HG03175 (cell line): ENCODE data around the gene IL1RAPL1.

Experiments used
- ATAC-seq: cut with Tn5 transposase; IDR thresholded peaks from one replicate; pipeline ENCODE4 v1.9.1; 2021; ENCODE audit warnings: mild to moderate bottlenecking, moderate library complexity; ENCODE audit not compliant: unreplicated experiment

IL1RAPL1 gene

DNA sequence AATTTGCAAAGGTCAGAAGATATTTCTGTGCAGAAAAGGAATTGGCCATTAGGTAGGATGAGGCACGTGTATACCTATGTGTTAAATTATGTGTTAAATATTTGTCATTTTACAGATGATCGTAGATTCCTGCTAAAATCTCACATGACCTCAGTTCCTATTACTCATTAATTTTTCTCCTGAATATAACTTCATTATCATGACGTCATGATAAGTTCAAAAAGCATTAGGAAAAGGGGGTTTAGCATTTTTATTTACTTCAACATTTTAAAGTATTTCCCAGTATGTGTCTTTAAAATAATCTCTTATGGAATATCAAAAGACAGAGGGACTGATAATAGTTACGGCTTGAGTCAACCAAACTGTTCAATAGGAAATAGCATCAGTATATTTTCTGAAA lies 372.8 kb downstream of the IL1RAPL1 start:
- ATAC-seq, result no peak

DNA sequence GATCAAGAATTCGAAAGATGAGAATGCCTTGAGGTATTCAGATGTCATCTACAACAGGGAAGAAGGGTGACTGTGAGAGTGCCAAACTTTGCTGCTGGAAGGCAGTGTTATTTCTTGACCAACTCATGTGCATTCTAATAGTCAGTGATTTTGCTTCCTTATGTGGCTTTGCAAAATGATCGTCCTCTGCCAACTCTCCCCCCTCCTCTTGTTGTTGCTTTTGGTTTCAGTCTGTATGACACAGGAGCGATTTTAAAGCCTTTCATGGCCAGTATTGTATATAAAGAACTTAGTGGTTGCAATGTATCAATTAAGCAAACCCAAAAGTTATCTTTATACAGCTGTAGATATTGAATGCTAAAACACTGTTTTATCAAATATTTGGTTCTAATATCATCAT lies 379.1 kb downstream of the IL1RAPL1 start:
- no peak for ATAC-seq

DNA sequence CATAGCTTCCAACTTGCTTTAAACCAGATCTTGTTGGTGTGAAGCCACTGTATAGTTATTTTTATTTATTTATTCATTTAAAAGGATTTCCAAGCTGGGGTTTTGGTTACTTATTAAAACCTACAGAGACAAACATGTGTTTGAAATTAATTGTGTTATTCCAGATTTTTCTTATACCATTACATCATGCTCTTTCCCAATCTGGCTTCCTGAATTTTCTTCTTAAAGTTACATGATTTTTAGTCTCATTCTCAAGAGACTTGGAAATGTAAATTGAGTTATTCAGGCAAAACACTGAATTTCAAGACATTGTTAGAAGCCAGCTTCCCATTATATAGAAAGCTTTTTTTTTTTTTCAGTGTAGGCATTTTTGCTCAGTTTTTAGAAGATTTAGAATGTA lies 381.9 kb downstream of the IL1RAPL1 start:
- no peak for ATAC-seq

DNA sequence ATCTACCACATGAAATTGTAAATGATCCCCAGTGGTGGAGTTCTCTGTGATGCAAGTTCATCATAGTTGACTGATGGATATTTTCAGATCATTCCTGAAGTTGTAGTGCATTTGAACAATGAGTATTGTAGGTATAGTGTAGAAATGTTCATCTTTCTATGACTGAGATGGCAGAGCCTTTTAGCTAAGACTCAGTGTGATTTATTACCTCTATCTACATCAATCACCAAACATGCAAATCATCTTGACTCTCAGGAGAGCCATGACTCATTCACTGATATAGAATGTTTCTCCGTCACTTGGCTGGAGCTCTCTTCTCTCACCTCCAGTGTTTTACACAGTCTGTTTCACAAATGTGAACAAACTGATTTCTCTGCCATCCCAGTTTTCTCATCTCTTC lies 392.6 kb downstream of the IL1RAPL1 start:
- no peak for ATAC-seq

DNA sequence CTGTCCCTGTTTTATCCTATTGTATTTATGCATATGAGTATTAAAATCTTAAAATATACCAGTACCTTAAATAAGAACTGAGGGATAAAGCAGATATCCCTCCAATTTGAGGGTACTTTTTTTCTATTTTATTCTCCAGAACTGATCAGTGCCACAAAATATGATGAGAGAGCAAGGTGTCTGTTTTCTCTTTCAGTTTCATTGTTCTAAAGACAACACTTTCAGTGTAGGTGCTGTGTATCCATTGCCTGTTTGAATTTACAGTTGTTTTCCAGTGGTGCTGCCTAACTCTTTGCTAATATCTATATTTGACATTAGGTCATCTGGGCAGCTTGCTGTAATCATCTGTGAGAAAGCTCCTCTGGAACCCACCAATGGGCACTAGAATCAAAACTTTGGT lies 394.7 kb downstream of the IL1RAPL1 start:
- ATAC-seq, result no peak

DNA sequence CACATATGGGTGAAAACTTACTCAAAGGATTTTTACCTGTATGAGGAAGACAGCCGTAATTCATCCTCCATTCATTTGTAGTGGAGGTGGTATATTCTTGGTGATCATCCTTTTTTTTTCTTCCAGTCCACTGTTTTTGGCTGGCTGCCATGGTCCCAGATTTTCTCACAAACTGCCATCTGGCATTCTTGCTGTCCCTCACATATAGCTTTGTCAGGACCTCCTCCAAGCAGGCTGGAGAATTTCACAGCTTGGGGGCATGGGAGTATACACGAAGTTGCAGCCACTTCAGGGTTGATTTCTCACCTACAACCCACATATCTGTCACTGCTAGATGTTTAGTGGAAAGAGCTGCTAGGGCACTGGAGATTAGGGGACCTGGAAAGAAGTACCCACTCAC lies 401.0 kb downstream of the IL1RAPL1 start:
- no peak for ATAC-seq

DNA sequence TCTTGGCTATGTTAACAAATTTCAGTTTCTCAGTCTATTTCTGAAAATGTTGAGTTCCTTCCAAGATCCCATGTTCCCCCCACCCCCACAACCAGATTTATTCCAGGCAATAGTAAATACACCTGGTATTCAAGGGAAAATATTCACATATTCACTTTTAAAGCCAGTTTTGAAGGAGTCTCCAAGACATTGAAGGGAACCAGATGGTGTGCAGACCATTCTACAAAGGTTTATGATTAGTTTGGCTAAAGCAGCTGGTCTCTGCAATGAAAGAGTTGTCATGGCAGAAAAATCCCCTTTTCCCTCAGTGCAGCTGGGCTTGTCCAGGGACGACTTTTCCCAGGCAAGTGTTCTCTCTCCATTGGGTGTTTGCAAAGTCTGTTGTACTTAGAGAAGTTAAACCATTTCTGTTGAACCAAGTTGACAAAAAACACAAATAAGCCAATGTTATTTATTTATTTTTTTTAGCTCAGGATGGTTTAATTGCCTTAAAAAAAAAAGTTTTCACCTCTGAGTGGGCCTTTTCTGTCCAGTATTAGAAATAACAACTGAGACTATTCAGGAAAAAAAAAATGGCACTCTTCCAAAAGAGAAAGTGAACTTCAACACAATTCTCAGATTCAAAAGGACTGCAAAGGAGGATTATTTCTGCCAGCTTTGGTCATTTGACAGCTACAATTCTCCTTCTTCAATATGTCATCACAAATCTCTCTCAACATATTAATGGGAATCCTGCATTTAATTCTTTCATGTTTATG lies 410.6 kb downstream of the IL1RAPL1 start:
- ATAC-seq, result no peak

DNA sequence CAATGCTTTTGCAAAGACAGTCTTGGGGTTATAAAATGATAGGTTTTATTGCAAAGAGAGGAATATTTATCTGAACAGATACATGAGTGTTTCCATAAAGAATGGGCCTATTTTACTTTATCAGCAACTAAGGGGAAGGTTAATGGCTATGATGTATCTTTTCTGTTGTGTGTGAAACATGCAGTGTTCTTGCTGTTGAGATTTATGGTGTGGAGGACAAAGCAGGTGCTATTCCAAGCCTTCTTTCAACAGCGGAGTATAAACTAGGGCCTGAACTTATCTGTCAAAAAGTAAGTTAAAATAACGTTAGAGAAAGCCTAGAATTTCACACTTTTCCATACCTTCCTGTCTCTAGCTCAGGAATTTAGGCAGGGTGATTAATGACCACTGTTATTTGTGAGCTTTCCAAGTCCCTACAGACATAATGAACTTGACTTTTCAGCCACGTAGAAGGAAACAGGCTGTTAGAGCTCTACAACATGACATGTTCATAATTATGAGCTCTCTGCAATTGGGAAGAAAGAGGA lies 411.4 kb downstream of the IL1RAPL1 start:
- ATAC-seq, result no peak

DNA sequence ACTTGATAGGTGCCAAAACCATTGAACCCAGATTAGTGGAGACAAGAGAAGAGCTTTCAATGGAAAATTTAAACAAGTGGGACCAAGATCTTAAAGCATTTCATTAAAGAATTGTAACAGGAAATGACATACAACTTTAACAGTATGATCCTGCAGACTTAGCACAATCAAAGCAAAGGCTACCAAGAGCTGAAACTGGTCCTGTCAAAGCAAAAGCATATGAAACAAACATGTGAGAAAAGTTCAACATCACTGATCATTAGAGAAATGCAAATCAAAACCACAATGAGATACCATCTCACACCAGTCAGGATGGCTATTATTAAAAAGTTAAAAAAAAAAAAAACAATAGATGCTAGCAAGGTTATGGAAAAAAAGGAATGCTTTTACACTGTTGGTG lies 425.6 kb downstream of the IL1RAPL1 start:
- ATAC-seq, result no peak

DNA sequence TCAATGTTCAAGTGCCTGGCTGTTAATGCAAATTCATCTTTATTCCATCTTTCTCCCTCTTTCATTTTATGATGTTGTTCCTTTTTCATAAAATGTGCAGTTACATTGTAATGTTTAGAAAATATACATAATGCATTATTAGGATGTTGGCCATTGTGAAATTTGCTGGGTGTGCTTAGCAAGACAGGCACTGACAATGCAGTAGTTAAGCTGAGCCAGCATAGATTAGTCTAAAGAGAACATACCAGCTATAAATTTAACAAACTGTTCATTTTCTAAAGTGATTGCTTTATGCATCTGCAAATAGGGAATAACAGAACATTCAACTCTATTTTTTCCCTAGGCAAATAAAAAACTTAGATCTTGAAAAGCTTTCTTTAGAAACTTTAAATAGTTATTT lies 436.0 kb downstream of the IL1RAPL1 start:
- ATAC-seq, result no peak

DNA sequence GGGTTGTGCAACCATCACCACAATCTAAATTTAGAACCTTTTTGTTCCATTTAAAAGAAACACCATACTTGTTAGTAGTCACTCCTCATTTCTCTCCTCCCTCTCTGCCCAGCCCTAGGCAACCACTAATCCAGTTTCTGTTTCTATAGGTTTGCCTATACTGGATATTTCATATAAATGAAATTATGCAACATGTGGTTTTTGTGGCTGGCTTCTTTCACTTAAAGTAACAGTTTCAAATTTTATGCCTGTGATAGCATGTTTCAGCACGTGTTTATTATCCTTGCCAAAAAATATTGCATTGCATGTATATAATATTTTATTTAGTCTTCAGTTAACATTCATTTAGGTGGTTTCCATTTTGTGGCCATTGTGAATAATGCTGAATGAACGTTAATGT lies 437.6 kb downstream of the IL1RAPL1 start:
- ATAC-seq, result no peak

DNA sequence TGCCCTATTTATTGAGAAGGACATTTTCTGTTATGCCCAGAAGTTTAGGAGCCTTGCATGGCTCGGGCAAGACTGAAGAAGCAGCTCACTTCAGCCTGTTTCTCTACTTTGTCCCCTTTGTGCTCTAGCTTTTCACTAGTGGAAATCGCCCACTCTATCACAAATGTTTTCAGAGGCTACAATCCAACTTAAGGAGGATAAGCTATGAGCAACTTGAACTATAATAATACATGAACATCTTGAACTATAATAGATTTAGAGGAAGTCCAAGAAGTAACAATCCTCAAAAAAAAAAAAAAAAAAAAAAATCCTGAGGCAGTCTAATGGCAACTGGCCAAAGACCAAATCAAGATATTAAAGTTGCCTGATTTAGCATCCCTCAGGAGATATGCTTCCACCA lies 452.3 kb downstream of the IL1RAPL1 start:
- no peak for ATAC-seq

DNA sequence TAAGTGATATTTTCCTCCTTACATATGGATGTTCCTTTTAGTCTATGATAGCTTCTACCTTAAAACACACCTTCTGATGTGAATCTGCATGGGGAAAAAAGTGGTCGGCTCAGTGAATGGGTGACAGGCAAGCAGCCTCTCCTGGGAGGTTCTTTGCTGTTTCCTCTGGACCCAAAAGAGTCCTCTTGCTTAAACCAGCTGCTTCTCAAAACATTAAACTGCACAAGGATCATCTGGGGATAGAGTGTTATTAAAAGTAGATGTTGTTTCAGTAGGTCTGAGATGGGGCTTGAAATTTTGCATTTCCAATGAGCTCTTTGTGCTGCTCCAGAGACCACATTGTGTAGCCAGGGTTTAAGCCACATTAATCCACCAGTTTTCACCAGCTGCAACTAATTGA lies 452.9 kb downstream of the IL1RAPL1 start:
- no peak for ATAC-seq

DNA sequence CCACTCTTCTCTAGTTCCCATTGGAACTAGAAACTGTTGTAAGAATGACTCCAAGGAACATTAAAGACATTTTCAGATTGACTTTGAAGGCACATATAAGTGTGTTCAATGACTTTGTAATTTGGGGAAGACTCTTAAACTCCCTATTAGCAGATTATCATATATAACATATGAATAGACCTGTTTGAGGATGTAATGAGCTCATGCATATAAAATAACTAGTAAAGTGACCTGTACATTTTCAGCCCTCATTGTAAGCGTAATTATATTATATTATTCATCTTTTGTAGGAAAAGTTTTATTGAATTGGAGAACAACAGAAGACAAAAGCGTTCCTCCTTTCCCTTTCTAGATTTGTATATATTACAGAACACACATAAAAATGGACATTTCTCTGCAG lies 455.1 kb downstream of the IL1RAPL1 start:
- ATAC-seq, result no peak

DNA sequence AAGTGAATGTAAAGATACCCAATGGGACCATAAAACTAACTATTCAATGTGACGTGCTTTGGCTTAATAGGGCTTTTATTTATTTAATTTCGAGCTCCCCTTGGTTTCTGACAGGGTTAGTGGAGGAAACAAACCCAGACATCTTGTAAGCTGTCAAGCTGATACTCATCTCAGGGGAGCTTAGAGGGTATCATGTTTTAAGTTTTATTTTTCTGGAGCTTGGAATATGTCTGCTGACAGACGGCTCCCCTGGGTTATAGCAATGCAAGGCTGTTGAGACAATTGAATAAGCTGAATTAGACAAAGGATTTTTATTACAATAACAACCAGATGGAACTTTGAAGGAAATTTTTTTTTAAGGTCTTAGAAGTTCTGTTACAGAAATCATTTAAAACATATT lies 456.5 kb downstream of the IL1RAPL1 start:
- ATAC-seq, result no peak

DNA sequence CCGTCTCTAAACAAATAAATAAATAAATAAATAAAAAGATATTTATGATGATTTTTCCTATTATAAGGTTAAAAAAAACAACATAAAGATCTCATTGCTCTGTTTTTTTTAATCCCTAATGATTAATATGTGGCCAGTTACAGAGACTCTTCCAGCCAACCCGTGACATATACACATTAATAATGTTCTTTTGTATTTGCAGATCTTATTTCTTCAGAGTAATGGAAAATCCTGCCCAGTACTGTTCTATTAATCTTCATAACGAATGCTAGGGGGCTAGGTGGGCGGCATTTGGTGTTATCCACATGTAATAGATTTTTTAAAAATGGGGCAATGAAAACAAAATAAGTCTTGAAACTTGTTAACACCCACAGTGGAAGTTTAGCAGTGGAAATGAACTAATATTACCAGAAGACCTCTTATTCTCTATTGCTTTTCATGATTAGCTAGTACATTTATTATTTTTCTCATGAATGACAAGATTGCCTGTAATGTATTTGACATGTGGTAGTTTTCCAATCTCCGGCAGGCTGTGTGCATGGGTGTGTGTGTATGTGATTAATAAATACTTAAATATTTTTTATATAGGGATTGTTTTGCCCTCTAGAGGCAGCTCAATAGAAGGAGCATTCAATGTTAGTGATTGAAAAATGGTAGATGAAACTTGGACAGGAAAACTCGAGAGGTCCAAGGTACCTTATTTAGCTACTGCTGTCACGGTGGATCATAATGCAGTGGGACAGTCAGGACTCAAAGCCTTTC lies 457.4 kb downstream of the IL1RAPL1 start:
- ATAC-seq, result no peak

DNA sequence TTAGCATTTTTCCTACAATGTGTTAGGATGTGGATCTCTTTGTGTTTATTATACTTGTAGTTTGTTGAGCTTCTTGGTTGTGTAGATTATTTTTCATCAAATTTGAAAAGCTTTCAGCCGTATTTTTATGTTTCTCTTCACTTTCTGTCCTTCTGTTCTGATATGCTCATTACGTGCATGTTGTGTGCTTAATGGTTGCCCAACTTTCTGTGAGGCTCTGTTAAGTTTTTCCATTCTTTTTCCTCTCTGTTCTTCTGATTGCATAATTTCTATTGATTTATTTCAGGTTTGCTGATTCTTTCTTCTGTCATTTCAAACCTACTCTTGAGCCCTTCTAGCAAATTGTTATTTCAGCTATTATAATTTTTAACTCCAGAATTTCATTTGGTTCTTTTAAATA lies 478.2 kb downstream of the IL1RAPL1 start:
- no peak for ATAC-seq

DNA sequence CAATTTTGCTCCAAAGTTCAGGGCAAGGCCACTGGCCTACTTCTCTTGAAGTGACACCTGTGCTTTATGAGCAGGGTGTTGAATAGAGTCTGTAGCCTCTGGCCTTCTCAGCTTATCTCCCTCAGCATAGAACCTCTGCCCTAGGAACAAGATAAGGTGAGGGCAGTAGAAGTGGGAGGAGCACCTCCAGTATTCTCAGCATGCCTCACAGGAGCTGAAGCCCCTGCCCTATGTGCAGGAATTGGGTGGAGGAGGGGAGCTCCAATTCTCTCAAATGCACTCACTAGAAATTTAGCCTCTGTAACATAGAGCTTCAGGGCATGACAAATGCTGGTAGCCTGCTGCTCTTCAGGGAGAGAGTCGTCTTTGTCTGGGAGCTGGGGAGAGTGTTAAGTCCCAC lies 479.3 kb downstream of the IL1RAPL1 start:
- no peak for ATAC-seq

DNA sequence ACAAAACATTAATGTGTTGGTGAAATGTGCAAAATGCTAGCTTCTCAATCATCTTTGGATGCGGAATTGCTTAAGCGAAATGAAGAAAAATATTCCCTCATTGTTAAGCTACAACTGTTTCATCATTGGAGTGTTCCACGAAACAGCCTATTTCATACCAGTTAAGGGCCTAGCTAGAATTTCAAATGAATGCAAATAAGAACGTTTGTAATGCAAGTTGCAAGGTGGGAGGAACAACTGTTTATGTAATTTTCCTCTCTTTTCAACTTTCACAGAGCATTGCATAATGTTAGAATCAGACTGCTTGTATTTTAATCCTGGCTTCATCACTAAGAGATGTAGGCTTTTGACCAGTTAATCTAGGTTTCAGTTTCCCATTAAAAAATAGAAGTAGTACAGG lies 480.1 kb downstream of the IL1RAPL1 start:
- no peak for ATAC-seq

DNA sequence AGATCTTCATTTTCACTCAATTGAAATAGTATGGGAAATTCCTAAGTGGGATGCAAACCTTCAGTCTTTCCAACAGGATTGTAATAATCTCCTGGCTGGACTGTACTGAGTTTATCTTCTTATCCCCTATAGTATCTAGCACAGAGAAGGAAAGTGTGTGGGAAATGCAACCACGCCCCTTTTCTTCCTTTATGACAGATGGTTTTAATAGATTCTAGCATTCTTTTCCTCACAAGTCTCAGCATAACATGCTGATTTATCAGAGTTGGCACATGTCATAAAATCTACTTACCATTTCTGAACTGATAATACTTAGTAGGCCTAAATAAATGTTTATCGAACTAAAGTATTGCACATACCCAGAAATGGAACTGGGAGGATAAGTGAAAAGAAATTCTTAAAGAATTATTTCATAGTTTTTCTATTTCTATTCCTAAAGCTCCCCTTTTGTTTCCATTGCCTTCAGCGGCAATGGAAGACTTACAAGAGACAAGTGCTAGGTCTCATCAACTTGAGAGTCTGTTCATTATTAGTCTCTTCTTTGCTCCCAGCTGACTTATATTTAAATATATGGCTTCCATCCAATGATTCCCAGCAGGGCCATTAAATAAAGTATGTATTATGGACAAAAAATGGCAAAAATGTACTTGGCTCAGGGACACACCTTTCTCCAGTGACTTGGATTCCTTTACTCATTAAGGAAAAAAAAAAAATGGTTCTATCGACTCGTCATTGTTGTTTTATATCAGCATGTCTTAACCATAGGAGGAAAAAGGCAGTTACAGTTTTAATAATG lies 484.5 kb downstream of the IL1RAPL1 start:
- no peak for ATAC-seq

DNA sequence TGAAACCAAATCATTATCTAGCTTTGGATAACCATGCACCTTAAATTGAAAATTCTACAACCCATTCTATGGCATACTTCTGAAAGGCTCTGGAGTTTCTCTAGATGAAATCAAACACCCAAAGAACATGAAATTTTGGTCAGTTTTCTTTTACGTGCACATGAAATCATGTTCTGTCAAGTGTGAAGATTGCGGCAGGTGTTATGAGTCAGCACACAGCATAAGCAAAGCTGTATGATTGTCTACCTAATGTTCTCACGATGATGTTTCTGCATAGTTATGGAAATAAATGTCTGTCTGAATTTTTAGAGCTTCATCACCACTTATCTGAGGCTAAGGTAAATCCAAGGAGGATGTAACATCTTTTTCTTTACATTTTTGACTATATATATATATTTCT lies 495.3 kb downstream of the IL1RAPL1 start:
- no peak for ATAC-seq

DNA sequence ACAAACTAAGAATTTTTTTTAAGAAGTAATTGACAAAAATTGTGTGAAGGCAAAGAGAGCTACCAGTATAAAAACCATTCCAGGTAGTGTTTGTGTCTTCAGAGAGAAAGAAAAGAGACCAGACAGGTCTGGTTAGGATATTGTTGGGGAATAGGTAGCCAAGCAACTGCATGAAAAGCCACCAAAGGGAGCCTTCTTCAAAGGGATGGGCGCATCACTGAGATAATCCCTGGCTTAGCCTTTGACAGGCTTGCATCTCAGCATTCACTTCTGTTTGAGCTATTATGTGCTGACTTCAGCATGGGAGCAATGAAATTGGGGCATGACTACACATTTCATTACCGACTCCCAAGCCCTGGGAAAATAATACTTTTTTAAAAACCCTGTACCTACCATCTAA lies 496.6 kb downstream of the IL1RAPL1 start:
- ATAC-seq, result no peak
